ENCODE data around the gene BCL11B.

Gene BCL11B

GRCh38 chr14:99198746-99199502, 73.1 kb downstream of the BCL11B start:
- TF ChIP-seq GATA3 (IDR thresholded peaks at IDR 0.05; ENCODE audit: low read depth, low read length) (no peak), GATA2 (IDR thresholded peaks at IDR 0.05; ENCODE audit: low read depth, low read length) (no peak)

DNA sequence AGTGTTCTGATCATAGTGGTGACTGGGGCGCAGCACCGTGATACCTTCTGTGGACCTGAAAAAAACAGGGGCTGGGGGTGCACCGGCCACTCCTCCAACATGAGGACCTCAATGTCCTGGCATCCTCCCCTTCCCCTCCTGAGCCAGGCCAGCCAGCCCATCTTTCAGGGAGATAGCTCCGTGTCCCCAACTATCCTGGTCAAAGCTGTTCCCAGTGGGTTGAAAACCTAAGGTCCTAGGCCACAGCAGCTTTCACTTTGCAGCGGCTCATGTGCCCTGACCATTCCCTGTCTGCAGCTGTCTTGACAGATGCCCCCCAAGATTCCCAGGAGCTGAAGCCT, 75.7 kb downstream of the BCL11B start:
- TF ChIP-seq GATA3 (IDR thresholded peaks at IDR 0.05; ENCODE audit: low read depth, low read length) (no peak), GATA2 (IDR thresholded peaks at IDR 0.05; ENCODE audit: low read depth, low read length) (no peak)

- TF ChIP-seq GATA2 (IDR thresholded peaks at IDR 0.05; ENCODE audit: low read depth, low read length), result no peak
- no peak for TF ChIP-seq GATA3 (IDR thresholded peaks at IDR 0.05; ENCODE audit: low read depth, low read length)
Measured at GRCh38 chr14:99195602-99196309, 76.2 kb downstream of the BCL11B start.

GRCh38 chr14:99194736-99195135, 77.3 kb downstream of the BCL11B start:
- TF ChIP-seq GATA3 (IDR thresholded peaks at IDR 0.05; ENCODE audit: low read depth, low read length) (no peak), GATA2 (IDR thresholded peaks at IDR 0.05; ENCODE audit: low read depth, low read length) (no peak)

- TF ChIP-seq GATA3 (IDR thresholded peaks at IDR 0.05; ENCODE audit: low read depth, low read length) (no peak), GATA2 (IDR thresholded peaks at IDR 0.05; ENCODE audit: low read depth, low read length) (no peak)
Measured at GRCh38 chr14:99194136-99194535, 77.9 kb downstream of the BCL11B start.

GRCh38 chr14:99192830-99193229, 79.2 kb downstream of the BCL11B start:
- TF ChIP-seq GATA2 (IDR thresholded peaks at IDR 0.05; ENCODE audit: low read depth, low read length) (no peak), GATA3 (IDR thresholded peaks at IDR 0.05; ENCODE audit: low read depth, low read length) (no peak)

DNA sequence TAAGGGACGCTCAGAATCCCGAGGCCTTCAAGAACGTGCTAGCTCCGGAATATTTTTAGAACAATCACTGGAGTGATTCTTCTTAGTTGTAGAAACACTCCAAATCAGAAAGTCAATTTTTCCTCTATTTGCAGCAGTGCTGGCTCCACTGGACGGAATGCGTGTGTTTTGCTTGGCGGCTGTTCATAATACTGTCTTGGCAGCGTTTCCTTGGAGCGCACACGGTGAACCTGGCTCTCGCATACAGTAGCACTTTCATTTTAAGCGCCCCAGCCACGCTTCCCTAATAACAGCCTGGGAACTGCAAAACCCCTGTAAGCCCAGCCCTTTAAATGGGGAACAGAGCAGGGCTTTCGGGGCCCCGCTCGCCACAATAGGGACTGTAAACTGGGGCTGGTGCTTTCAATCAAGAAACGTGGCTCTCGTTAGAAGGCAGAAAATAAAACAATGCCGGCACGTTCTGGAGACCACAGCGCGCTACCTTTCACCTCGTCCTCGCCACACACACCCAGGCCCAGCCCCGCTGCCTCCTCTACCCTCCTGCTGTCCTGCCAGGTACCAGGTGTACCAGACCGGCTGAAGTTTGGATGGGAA, 79.9 kb downstream of the BCL11B start:
- TF ChIP-seq GATA2 (IDR thresholded peaks at IDR 0.05; ENCODE audit: low read depth, low read length) (no peak), GATA3 (IDR thresholded peaks at IDR 0.05; ENCODE audit: low read depth, low read length) (no peak)

GRCh38 chr14:99191395-99192027, 80.5 kb downstream of the BCL11B start:
- TF ChIP-seq GATA2 (IDR thresholded peaks at IDR 0.05; ENCODE audit: low read depth, low read length) (no peak), GATA3 (IDR thresholded peaks at IDR 0.05; ENCODE audit: low read depth, low read length) (no peak)

DNA sequence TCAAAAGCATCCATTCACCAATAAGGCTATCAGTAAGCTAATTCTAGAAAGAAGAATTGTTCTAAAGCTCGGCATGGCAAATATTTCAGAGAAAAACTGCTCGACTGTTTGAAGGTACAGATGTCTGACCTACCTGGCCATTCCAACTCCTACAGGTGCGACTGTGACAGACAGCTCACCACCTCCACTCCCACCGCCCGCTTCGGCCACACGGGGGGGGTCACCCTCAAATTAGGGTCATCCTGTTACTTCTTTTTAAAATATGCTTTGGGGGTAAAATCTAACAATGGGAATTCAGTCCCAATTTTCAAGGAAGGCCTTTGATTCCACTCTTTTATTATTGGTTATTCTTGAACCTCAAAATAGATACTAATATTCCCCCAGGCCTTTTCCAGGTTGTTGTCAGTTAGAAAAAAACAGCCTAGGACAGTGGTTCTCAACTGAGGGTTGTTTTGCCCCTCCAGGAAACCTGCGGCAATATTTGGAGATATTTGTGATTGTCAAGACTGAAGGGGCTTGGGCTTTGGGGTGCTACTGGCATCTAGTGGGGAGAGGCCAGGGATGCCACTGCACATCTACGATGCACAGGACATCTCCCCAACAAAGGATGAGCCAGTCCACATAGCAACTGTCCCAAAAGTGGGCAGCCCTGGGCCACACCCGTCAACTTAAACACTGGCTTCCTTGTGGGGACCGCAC, 81.2 kb downstream of the BCL11B start:
- TF ChIP-seq GATA3 (IDR thresholded peaks at IDR 0.05; ENCODE audit: low read depth, low read length), result no peak
- no peak for TF ChIP-seq GATA2 (IDR thresholded peaks at IDR 0.05; ENCODE audit: low read depth, low read length)

DNA sequence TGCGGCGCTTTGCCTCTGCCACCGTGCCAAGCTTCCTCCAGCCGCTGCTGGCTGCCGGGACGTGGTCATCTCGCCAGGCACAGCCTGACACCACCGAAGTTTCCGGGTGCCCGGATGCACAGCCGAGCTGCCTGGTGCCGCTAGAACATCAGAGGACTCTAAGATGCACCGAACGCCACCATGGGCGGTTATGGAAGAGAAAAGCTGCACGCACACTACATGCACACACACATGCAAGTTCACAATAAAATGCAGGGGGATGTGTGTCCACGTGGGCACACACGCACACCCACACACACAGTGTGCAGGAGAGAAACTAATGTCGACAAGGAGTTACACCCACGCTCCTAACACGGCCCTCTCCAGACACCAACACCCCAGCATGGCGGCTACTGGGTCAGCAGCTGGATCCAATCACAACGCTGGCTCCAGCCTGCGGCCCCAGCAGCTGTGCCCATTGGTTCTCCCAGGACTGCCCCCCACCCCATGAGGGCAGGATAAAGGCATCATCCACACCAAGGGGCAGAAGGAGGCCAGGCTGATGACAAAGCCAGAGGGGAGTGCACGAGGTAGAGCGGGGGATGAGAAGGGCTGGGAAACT, 82.7 kb downstream of the BCL11B start:
- TF ChIP-seq GATA2 (IDR thresholded peaks at IDR 0.05; ENCODE audit: low read depth, low read length) (no peak), GATA3 (IDR thresholded peaks at IDR 0.05; ENCODE audit: low read depth, low read length) (no peak)

DNA sequence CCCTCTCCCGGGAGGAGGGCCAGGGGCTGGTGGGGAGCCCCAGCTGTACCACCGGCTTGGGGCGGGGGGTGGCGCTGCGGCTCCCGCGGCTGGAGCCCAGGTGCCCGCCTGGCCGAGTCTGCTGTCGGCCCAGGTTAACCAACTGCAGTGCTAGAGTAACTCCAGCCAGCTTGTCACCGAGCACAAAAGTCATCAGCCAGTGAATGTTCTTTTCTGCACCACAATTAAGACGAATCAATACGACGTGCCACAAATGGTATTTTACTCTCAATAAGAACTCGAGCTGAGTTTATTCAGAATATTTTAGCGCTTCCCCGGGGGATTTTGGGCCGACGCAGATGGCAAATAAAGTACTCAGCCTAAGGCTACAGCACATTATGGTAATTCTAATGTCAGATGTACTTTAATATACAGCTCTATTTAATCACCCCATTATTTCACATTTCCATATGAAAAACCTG, 83.2 kb downstream of the BCL11B start:
- no peak for TF ChIP-seq GATA3 (IDR thresholded peaks at IDR 0.05; ENCODE audit: low read depth, low read length)
- no peak for TF ChIP-seq GATA2 (IDR thresholded peaks at IDR 0.05; ENCODE audit: low read depth, low read length)

DNA sequence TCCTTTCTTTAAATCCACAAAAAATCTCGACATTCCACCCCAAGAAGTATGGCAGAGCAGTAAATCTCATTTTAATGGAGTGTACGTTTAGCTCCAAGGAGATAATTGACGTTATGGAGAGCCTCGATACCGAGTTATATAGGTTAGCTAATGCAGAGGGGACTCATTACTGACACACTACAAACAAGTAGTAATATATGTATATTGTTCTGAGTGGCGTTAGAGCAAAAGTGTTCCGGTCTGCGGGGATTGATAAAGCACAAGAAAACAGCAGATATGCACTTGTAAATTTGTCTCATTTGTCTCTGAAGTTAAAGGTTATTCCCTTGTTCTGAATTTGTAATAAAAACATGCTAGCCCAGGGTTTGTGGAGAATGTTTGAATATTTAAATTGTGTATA, 84.1 kb downstream of the BCL11B start:
- TF ChIP-seq GATA3 (IDR thresholded peaks at IDR 0.05; ENCODE audit: low read depth, low read length) (no peak), GATA2 (IDR thresholded peaks at IDR 0.05; ENCODE audit: low read depth, low read length) (no peak)

GRCh38 chr14:99186956-99187690, 84.9 kb downstream of the BCL11B start:
- no peak for TF ChIP-seq GATA2 (IDR thresholded peaks at IDR 0.05; ENCODE audit: low read depth, low read length)
- TF ChIP-seq GATA3 (IDR thresholded peaks at IDR 0.05; ENCODE audit: low read depth, low read length), result no peak

Data from SH-SY5Y (cell line).